H1 (cell line): ENCODE measurements around the gene PEAK3. TPM values are rescaled to one million over a fixed set of nuclear protein-coding genes. Genes with fewer than 3 reads are reported as not detected.
A peak's percentile ranks its signal among the peaks of the same experiment; 100 is the strongest.

Experiments
- BACH1 ChIP-seq: IDR thresholded peaks from 2 replicates; pipeline ENCODE4 v1.6.1; 2012; ENCODE audit warnings: low read length, improper control_type of control experiment
- CTCF ChIP-seq, 3 experiments: IDR thresholded peaks; 1 replicate in 2 of 3; 2 replicates in 1 of 3; pipeline versions ENCODE4 v1.5.1 to v1.6.1; 2011; ENCODE audit warnings: low read length in 3 of 3, mild to moderate bottlenecking in 3 of 3, inconsistent platforms in 2 of 3, low read depth in 1 of 3, moderate library complexity in 1 of 3; ENCODE audit not compliant: insufficient read depth in 1 of 3; ENCODE audit errors: control extremely low read depth in 1 of 3
- RAD21 ChIP-seq, 2 experiments: IDR thresholded peaks in 1 of 2; conservative IDR thresholded peaks in 1 of 2; 2 replicates each; pipeline ENCODE4 v1.6.1; 2011; ENCODE audit warnings: low read depth in 2 of 2, low read length in 2 of 2, improper control_type of control experiment in 1 of 2, inconsistent platforms in 1 of 2, mild to moderate bottlenecking in 1 of 2, moderate library complexity in 1 of 2
- polyA plus RNA-seq, 7 experiments: library from polyadenylated mRNA; depleted of rRNA in 3 of 7; stranded (reverse) in 5 of 7; unstranded in 2 of 7; fragments of >200 nt in 5 of 7; fragments of 200-250 nt in 2 of 7; gene quantifications; 1 replicate in 5 of 7; 2 replicates in 1 of 7; 4 replicates in 1 of 7; pipeline versions ENCODE4 v1.2.1 to v1.2.3, GENCODE V29; 2011 to 2013; ENCODE audit warnings: missing spikeins in 2 of 7, mixed read lengths in 2 of 7
- total RNA-seq: library from RNA; stranded (reverse); fragmentation: NEBNext Ultra II Directional; extraction: Animal tissue kit (Norgen Biotek cat#: 25700); gene quantifications from 2 replicates; pipeline ENCODE4 v1.2.1, GENCODE V29; 2021

Gene PEAK3
- total and polyA plus RNA-seq, 2 of the 8 experiments (the other 6 are each of a cell fraction or from before 2014, with no cell fraction given): not detected

- TF ChIP-seq CTCF (IDR thresholded peaks at IDR 0.05; ENCODE audit: control extremely low read depth in 1 of 3, insufficient read depth in 1 of 3, low read depth in 1 of 3, low read length in 3 of 3) (peak; percentile 86 to 91 (median 89)), BACH1 (peak; percentile 77), RAD21 (IDR thresholded peaks at IDR 0.05 in 1 of 2, conservative IDR thresholded peaks at IDR 0.05 in 1 of 2; ENCODE audit: low read depth in 2 of 2, low read length in 2 of 2) (peak; percentile 82 to 84)
- TF ChIP-seq, all 59 proteins: peak for 7
Measured at GRCh38 chr19:2274931-2275535, 6.9 kb downstream of the PEAK3 start (continued).
